ENCODE measurements around the gene PCDH1. TPM values are rescaled to one million over a fixed set of nuclear protein-coding genes. Genes with fewer than 3 reads are reported as not detected.

The PCDH1 gene
- total RNA-seq, 1 donor from 2014 or later = 16.1 TPM

- no peaks in the 10 kb centered on the region for H3K9me3 ChIP-seq (replicated peaks)
- H3K27me3 ChIP-seq (ENCODE audit: low read depth) = no peaks in the 10 kb centered on the region
- DNase-seq = no peak
- H3K36me3 ChIP-seq = peaks cover 57% of the 10 kb centered on the region
- H3K27ac ChIP-seq (replicated peaks) = no peak overlapping the region
- H3K4me1 ChIP-seq = peaks cover 36% of the 10 kb centered on the region
- intact Hi-C loops (cut with micrococcal nuclease) = no loop called here
- TF ChIP-seq CTCF (IDR thresholded peaks at IDR 0.05; ENCODE audit: borderline replicate concordance) = no peak
- no peak overlapping the region for H3K4me3 ChIP-seq
These were observed 13.5 kb downstream of the PCDH1 start for GRCh38 chr5:141864371-141865370.

- no peaks in the 10 kb centered on the region for H3K9me3 ChIP-seq (replicated peaks)
- intact Hi-C loops (cut with micrococcal nuclease) = no loop called here
- H3K4me1 ChIP-seq = peaks cover 36% of the 10 kb centered on the region
- TF ChIP-seq CTCF (IDR thresholded peaks at IDR 0.05; ENCODE audit: borderline replicate concordance) = no peak
- no peak overlapping the region for H3K4me3 ChIP-seq
- H3K36me3 ChIP-seq = peaks cover 52% of the 10 kb centered on the region
- no peak overlapping the region for H3K27ac ChIP-seq (replicated peaks)
- no peaks in the 10 kb centered on the region for H3K27me3 ChIP-seq (ENCODE audit: low read depth)
- no peak for DNase-seq
These were observed 14.5 kb downstream of the PCDH1 start for GRCh38 chr5:141863569-141864178.

- H3K36me3 ChIP-seq = peaks cover 47% of the 10 kb centered on the region
- H3K9me3 ChIP-seq (replicated peaks) = no peaks in the 10 kb centered on the region
These were observed 15.2 kb downstream of the PCDH1 start for GRCh38 chr5:141862936-141863543.

GRCh38 chr5:141861194-141861593 lies 17.0 kb downstream of the PCDH1 start:
- intact Hi-C loops (cut with micrococcal nuclease) = no loop called here
- DNase-seq = no peak
- H3K36me3 ChIP-seq = peaks cover 37% of the 10 kb centered on the region
- no peaks in the 10 kb centered on the region for H3K9me3 ChIP-seq (replicated peaks)
- H3K27ac ChIP-seq (replicated peaks) = no peak overlapping the region
- H3K4me3 ChIP-seq = no peak overlapping the region
- peaks cover 51% of the 10 kb centered on the region for H3K4me1 ChIP-seq
- no peaks in the 10 kb centered on the region for H3K27me3 ChIP-seq (ENCODE audit: low read depth)
- TF ChIP-seq CTCF (IDR thresholded peaks at IDR 0.05; ENCODE audit: borderline replicate concordance) = no peak

More at GRCh38 chr5:141862936-141863543, 15.2 kb downstream of the PCDH1 start:
- intact Hi-C loops (cut with micrococcal nuclease) = no loop called here
- Histone ChIP-seq H3K27me3 (ENCODE audit: low read depth) (no peaks in the 10 kb centered on the region), H3K4me1 (peaks cover 40% of the 10 kb centered on the region), H3K27ac (replicated peaks) (no peak overlapping the region), H3K4me3 (no peak overlapping the region)
- DNase-seq = no peak
- no peak for TF ChIP-seq CTCF (IDR thresholded peaks at IDR 0.05; ENCODE audit: borderline replicate concordance)

GRCh38 chr5:141858079-141858765 lies 20.0 kb downstream of the PCDH1 start:
- TF ChIP-seq CTCF (IDR thresholded peaks at IDR 0.05; ENCODE audit: borderline replicate concordance) = no peak

More at GRCh38 chr5:141858079-141858765, 20.0 kb downstream of the PCDH1 start:
- peaks cover 64% of the 10 kb centered on the region for H3K4me1 ChIP-seq
- no peak for DNase-seq
- no peaks in the 10 kb centered on the region for H3K27me3 ChIP-seq (ENCODE audit: low read depth)
- no peaks in the 10 kb centered on the region for H3K9me3 ChIP-seq (replicated peaks)
- H3K36me3 ChIP-seq = peaks cover 24% of the 10 kb centered on the region
- no peak overlapping the region for H3K4me3 ChIP-seq
- peak overlapping the region; percentile 17 for H3K27ac ChIP-seq (replicated peaks)
- intact Hi-C loops (cut with micrococcal nuclease) = no loop called here
